Nephron (organoid): Measurements from ENCODE around the gene KCNJ1.

ENCODE experiments used
- H3K27ac Mint-ChIP-seq, 3 experiments: 2 replicates each; pipeline ENCODE4 v1.8.0; 2020; ENCODE audit warnings: mixed read lengths in 3 of 3, mild to moderate bottlenecking in 2 of 3, moderate library complexity in 1 of 3
- H3K27me3 Mint-ChIP-seq: 2 replicates; pipeline ENCODE4 v1.8.0; 2021; ENCODE audit warnings: low read depth, mild to moderate bottlenecking, moderate library complexity, mixed read lengths
- H3K36me3 Mint-ChIP-seq: 2 replicates; pipeline ENCODE4 v1.8.0; 2020; ENCODE audit warnings: low read depth, mixed read lengths
- H3K4me1 Mint-ChIP-seq: 2 replicates; pipeline ENCODE4 v1.8.0; 2020; ENCODE audit warnings: mixed read lengths
- H3K4me3 Mint-ChIP-seq, 3 experiments: 2 replicates each; pipeline ENCODE4 v1.8.0; 2020; ENCODE audit warnings: mild to moderate bottlenecking in 3 of 3, mixed read lengths in 3 of 3, moderate library complexity in 2 of 3
- H3K9me3 Mint-ChIP-seq: 2 replicates; pipeline ENCODE4 v1.8.0; 2020; ENCODE audit warnings: mixed read lengths
- TF ChIP-seq, protein P1 (sequence below), 3 experiments: fragments of 200-600 bp; sonication (generic); IDR thresholded peaks; one replicate each; pipeline ENCODE4 v1.5.0; 2021; ENCODE audit warnings: antibody characterized with exemption in 3 of 3; ENCODE audit not compliant: unreplicated experiment in 3 of 3

KCNJ1 gene

GRCh38 chr11:128893578-128894285, 26.6 kb upstream of the KCNJ1 start:
- Mint-ChIP-seq H3K36me3 (no peaks in the 10 kb centered on the region), H3K27ac (no peak overlapping the region), H3K4me3 (no peak overlapping the region), H3K4me1 (no peaks in the 10 kb centered on the region), H3K9me3 (no peaks in the 10 kb centered on the region), H3K27me3 (peaks cover 68% of the 10 kb centered on the region)
- TF ChIP-seq, protein P1, sequence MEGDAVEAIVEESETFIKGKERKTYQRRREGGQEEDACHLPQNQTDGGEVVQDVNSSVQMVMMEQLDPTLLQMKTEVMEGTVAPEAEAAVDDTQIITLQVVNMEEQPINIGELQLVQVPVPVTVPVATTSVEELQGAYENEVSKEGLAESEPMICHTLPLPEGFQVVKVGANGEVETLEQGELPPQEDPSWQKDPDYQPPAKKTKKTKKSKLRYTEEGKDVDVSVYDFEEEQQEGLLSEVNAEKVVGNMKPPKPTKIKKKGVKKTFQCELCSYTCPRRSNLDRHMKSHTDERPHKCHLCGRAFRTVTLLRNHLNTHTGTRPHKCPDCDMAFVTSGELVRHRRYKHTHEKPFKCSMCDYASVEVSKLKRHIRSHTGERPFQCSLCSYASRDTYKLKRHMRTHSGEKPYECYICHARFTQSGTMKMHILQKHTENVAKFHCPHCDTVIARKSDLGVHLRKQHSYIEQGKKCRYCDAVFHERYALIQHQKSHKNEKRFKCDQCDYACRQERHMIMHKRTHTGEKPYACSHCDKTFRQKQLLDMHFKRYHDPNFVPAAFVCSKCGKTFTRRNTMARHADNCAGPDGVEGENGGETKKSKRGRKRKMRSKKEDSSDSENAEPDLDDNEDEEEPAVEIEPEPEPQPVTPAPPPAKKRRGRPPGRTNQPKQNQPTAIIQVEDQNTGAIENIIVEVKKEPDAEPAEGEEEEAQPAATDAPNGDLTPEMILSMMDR (IDR thresholded peaks at IDR 0.05; ENCODE audit: unreplicated experiment in 3 of 3) = no peak

GRCh38 chr11:128892866-128893565, 25.9 kb upstream of the KCNJ1 start:
- no peaks in the 10 kb centered on the region for H3K36me3 Mint-ChIP-seq
- TF ChIP-seq, protein P1 (IDR thresholded peaks at IDR 0.05; ENCODE audit: unreplicated experiment in 3 of 3) = no peak

DNA sequence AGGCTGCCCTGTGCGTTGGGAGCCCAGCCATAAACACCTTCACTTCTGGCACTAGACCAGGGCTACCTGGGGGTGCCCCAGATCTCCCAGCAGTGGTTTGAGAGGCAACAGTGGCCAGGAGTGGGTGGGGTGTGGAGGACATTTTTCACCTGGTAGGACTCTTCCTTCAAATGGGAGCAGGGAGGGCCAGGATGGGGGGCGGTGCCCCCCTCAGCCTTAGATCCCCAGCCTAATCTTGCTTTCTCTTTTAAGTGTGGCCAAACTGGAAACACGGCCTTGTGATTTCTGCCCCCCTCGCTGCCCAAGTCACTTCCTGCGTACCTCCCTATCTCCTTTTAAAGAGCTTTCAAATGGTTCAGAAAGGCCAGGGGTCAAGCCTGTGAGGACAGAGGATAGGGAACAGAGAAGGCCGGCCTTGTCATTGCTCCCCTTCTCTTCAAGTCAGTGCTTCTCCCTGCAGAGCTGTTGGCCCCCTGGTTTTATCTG, 24.9 kb upstream of the KCNJ1 start:
- no peak overlapping the region for H3K27ac Mint-ChIP-seq
- no peaks in the 10 kb centered on the region for H3K4me1 Mint-ChIP-seq
- H3K27me3 Mint-ChIP-seq = peaks cover 78% of the 10 kb centered on the region
- no peaks in the 10 kb centered on the region for H3K9me3 Mint-ChIP-seq
- H3K4me3 Mint-ChIP-seq = peak overlapping the region; percentile 59 to 87 (median 65)
- H3K36me3 Mint-ChIP-seq = no peaks in the 10 kb centered on the region
- TF ChIP-seq, protein P1 (IDR thresholded peaks at IDR 0.05; ENCODE audit: unreplicated experiment in 3 of 3) = no peak

More at GRCh38 chr11:128892866-128893565, 25.9 kb upstream of the KCNJ1 start:
- Mint-ChIP-seq H3K4me1 (no peaks in the 10 kb centered on the region), H3K9me3 (no peaks in the 10 kb centered on the region), H3K27ac (no peak overlapping the region), H3K4me3 (peak overlapping the region; percentile 1 to 46 (median 42)), H3K27me3 (peaks cover 67% of the 10 kb centered on the region)

DNA sequence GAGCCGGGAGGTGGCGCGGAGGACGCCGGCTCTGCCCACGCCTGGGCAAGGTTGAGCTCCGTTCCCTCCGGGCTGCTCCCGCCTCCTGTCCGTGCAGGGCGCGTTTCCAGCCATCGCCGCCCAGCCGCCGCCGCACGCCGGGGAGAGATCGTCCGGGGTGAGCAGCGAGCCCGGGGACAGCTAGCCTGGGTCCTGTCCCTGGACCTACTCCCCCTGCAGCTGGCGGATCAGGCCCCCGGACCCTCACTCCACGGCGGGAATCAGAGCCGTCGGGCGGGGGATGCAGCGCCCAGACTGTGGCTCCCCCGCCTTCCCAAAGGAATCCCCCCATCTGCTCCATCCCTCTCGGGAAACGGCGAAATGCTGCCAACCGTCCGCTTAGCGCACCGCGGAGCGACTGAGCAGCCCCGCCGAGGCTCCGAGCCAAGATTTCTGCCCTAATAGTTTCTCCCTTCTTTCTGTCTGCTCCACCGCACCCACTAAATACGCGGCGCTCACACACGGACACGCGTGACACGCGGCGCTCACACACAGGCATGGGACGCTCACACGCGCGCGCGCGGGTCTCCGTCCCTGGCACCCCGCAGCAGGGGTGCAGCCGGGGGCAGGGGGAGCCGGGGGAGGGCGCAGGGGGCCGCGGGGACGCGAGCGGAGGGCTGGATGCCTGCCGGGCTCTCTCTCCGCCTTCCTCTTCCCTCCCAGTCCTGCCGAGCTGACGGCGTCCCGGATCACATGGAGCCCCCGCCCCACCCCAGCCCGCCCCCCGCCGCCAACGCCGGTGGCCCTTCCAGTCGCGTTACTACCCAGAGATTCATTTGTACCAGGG, 23.7 kb upstream of the KCNJ1 start, which contains the start of gene KCNJ5:
KCNJ5 (plus strand) TSS at position 814 of the 826 bp plus-strand sequence. CDS start 19,918 bp downstream, outside the sequence.
- TF ChIP-seq, protein P1 (IDR thresholded peaks at IDR 0.05; ENCODE audit: unreplicated experiment in 3 of 3) = no peak
- Mint-ChIP-seq H3K27ac (peak within 1 kb of the TSS in 1 of 3 experiments; percentile 70), H3K4me3 (peak within 1 kb of the TSS; percentile 87 to 88 (median 87)), H3K27me3 (peaks cover 81% of the 10 kb centered on the region), H3K9me3 (no peaks in the 10 kb centered on the region), H3K4me1 (no peaks in the 10 kb centered on the region), H3K36me3 (no peaks in the 10 kb centered on the region)

DNA sequence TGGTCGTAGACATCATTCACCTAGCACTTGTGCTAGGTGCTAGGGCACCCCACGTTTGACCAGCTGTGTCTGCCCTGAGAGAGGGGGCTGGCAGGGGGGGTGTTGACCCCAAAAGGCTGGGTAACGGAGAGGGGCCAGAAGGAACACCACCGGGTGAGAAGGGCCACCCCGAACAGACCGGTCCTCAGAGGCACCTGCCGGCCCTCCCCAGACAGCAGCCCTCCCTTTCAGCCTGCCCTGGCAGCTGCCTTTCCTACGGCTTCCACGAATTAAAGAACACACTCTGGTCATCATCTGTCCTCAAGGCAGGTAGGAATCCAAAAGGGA, 23.1 kb upstream of the KCNJ1 start:
- TF ChIP-seq, protein P1 (IDR thresholded peaks at IDR 0.05; ENCODE audit: unreplicated experiment in 3 of 3) = no peak
- H3K27me3 Mint-ChIP-seq = peaks cover 84% of the 10 kb centered on the region
- H3K36me3 Mint-ChIP-seq = no peaks in the 10 kb centered on the region
- H3K4me3 Mint-ChIP-seq = peak overlapping the region in 2 of 3 experiments; percentile 57 to 87
- no peak overlapping the region for H3K27ac Mint-ChIP-seq
- no peaks in the 10 kb centered on the region for H3K4me1 Mint-ChIP-seq
- H3K9me3 Mint-ChIP-seq = no peaks in the 10 kb centered on the region
